Gastrocnemius medialis (tissue), 4 donors: ENCODE results near the gene OR2T2. TPM values are rescaled to one million over a fixed set of nuclear protein-coding genes. Genes with fewer than 3 reads are reported as not detected.
"Not testable (repeated sequence)": the region's sequence is repeated elsewhere in the genome, so short reads cannot be mapped to it uniquely, and the experiment has no call there.

ENCODE experiments used
- ATAC-seq, 2 donors: fragments of 150-250 bp; one replicate each; pipeline ENCODE4 v1.9.1; 2016
- DNase-seq, 2 donors: peaks; one replicate each; pipeline ENCODE4 v3.0.0-alpha.2; 2019
- H3K27ac ChIP-seq, 4 donors: fragments of 200-600 bp; sonication (generic); 1 replicate in 1 of 4; 2 replicates in 3 of 4; pipeline ENCODE4 v1.5.1; 2016 to 2018; ENCODE audit warnings: mild to moderate bottlenecking in 2 of 4, moderate library complexity in 1 of 4
- H3K27me3 ChIP-seq, 3 donors: fragments of 200-600 bp; sonication (generic) in 2 of 3; 1 replicate in 1 of 3; 2 replicates in 2 of 3; pipeline versions ENCODE4 v1.5.1 to v1.6.0; 2016 to 2019; ENCODE audit warnings: mild to moderate bottlenecking in 1 of 3, moderate library complexity in 1 of 3
- H3K36me3 ChIP-seq, 2 donors: fragments of 200-600 bp; sonication (generic) in 1 of 2; one replicate each; pipeline ENCODE4 v1.5.1; 2017 to 2018
- H3K4me1 ChIP-seq, 2 donors: fragments of 200-600 bp; sonication (generic) in 1 of 2; one replicate each; pipeline ENCODE4 v1.5.1; 2016 to 2017; ENCODE audit warnings: mild to moderate bottlenecking in 2 of 2
- H3K4me3 ChIP-seq, 4 donors: fragments of 200-600 bp; sonication (generic) in 3 of 4; 1 replicate in 1 of 4; 2 replicates in 3 of 4; pipeline ENCODE4 v1.5.1; 2016 to 2019; ENCODE audit warnings: mild to moderate bottlenecking in 2 of 4
- H3K9me3 ChIP-seq, 3 donors: fragments of 200-600 bp; sonication (generic) in 2 of 3; 1 replicate in 1 of 3; 2 replicates in 2 of 3; pipeline ENCODE4 v1.5.1; 2016 to 2019
- CTCF ChIP-seq, 5 experiments: fragments of 450-650 bp in 3 of 5; fragments of 200-600 bp in 2 of 5; sonication (generic) in 2 of 5; IDR thresholded peaks in 4 of 5; conservative IDR thresholded peaks in 1 of 5; 1 replicate in 4 of 5; 2 replicates in 1 of 5; pipeline ENCODE4 v1.5.1; 2016 to 2019; ENCODE audit warnings: antibody characterized with exemption in 5 of 5, mild to moderate bottlenecking in 3 of 5, moderate library complexity in 3 of 5
- POLR2A ChIP-seq, 2 donors: fragments of 450-650 bp; IDR thresholded peaks; one replicate each; pipeline ENCODE4 v1.6.1; 2017; ENCODE audit warnings: antibody characterized with exemption in 2 of 2, mild to moderate bottlenecking in 2 of 2, moderate library complexity in 2 of 2
- in situ Hi-C, 4 donors: fragments of 200-750 bp; cut with MboI; loops; one replicate each; pipeline versions ENCODE4 v1.15.0 to v1.8.0; 2017; ENCODE audit warnings: low sequenced_read_pairs in 4 of 4
- intact Hi-C: fragments of 100-400 bp; cut with DNase I; formaldehyde crosslinking; loops from one replicate; pipeline ENCODE4 v1.15.1; 2023; ENCODE audit warnings: low total_unique reads
- total RNA-seq, 4 donors: library from RNA; depleted of rRNA; stranded (reverse); fragments of >200 nt; gene quantifications; one replicate each; pipeline versions ENCODE4 v1.1.0 to v1.2.3, GENCODE V29; 2016

Gene OR2T2
- total RNA-seq, 4 donors from 2014 or later = not detected

- in situ Hi-C loops (no loop called here), intact Hi-C loops (no loop called here)
- Histone ChIP-seq H3K36me3 (no peaks in the 10 kb centered on the region), H3K9me3 (no peaks in the 10 kb centered on the region), H3K4me3 (no peak overlapping the region), H3K27ac (no peak overlapping the region), H3K4me1 (no peaks in the 10 kb centered on the region), H3K27me3 (no peaks in the 10 kb centered on the region)
- ATAC-seq = no peak
- DNase-seq = no peak
- TF ChIP-seq CTCF (IDR thresholded peaks at IDR 0.05 in 4 of 5, conservative IDR thresholded peaks at IDR 0.05 in 1 of 5) = no peak
- TF ChIP-seq POLR2A (IDR thresholded peaks at IDR 0.05) = no peak
Measured at GRCh38 chr1:248471154-248471553, 25.7 kb downstream of the OR2T2 start.

GRCh38 chr1:248472111-248472510, 26.7 kb downstream of the OR2T2 start:
- H3K4me1 ChIP-seq, DNase-seq, H3K9me3 ChIP-seq, in situ Hi-C loops, ATAC-seq, H3K36me3 ChIP-seq, H3K27ac ChIP-seq, H3K27me3 ChIP-seq, intact Hi-C loops, H3K4me3 ChIP-seq: not testable (repeated sequence)

GRCh38 chr1:248473051-248473450, 27.6 kb downstream of the OR2T2 start, which contains the start of gene OR2T3:
OR2T3 (plus strand) TSS chr1:248473351; CDS start chr1:248473351, 0 bp downstream.
- H3K4me3 ChIP-seq, in situ Hi-C loops, DNase-seq, H3K4me1 ChIP-seq, ATAC-seq, H3K9me3 ChIP-seq, intact Hi-C loops, H3K27ac ChIP-seq, H3K27me3 ChIP-seq, H3K36me3 ChIP-seq: not testable (repeated sequence)

- H3K27ac ChIP-seq, H3K4me3 ChIP-seq, DNase-seq, ATAC-seq, intact Hi-C loops, H3K4me1 ChIP-seq, H3K27me3 ChIP-seq, in situ Hi-C loops, H3K36me3 ChIP-seq, H3K9me3 ChIP-seq: not testable (repeated sequence)
Measured at GRCh38 chr1:248475660-248476059, 30.2 kb downstream of the OR2T2 start.

GRCh38 chr1:248481686-248482579, 36.5 kb downstream of the OR2T2 start:
- intact Hi-C loops, H3K9me3 ChIP-seq, H3K4me3 ChIP-seq, H3K4me1 ChIP-seq, H3K27ac ChIP-seq, DNase-seq, H3K36me3 ChIP-seq, in situ Hi-C loops, ATAC-seq, H3K27me3 ChIP-seq: not testable (repeated sequence)

- intact Hi-C loops, H3K9me3 ChIP-seq, H3K27ac ChIP-seq, in situ Hi-C loops, H3K27me3 ChIP-seq, ATAC-seq, DNase-seq, H3K4me3 ChIP-seq, H3K4me1 ChIP-seq, H3K36me3 ChIP-seq: not testable (repeated sequence)
Measured at GRCh38 chr1:248488289-248488688, 42.9 kb downstream of the OR2T2 start, which contains the start of gene OR2T5. OR2T5 (plus strand) TSS chr1:248488589; CDS start chr1:248488589, 0 bp downstream.

GRCh38 chr1:248496661-248497060, 51.2 kb downstream of the OR2T2 start:
- H3K36me3 ChIP-seq, H3K9me3 ChIP-seq, H3K4me1 ChIP-seq, ATAC-seq, H3K4me3 ChIP-seq, H3K27me3 ChIP-seq, intact Hi-C loops, DNase-seq, in situ Hi-C loops, H3K27ac ChIP-seq: not testable (repeated sequence)

- H3K4me3 ChIP-seq, H3K4me1 ChIP-seq, H3K27ac ChIP-seq, H3K36me3 ChIP-seq, DNase-seq, ATAC-seq, H3K27me3 ChIP-seq, in situ Hi-C loops, intact Hi-C loops, H3K9me3 ChIP-seq: not testable (repeated sequence)
Measured at GRCh38 chr1:248500305-248501035, 55.0 kb downstream of the OR2T2 start.
